HG03558 (cell line): Measurements from ENCODE around the gene SAPCD2.
"Not testable (repeated sequence)": the region's sequence is repeated elsewhere in the genome, so short reads cannot be mapped to it uniquely, and the experiment has no call there.

Experiments used
- ATAC-seq: cut with Tn5 transposase; IDR thresholded peaks from one replicate; pipeline ENCODE4 v1.9.1; 2021; ENCODE audit warnings: moderate number of reproducible peaks; ENCODE audit not compliant: unreplicated experiment; ENCODE audit errors: extremely low read depth

The SAPCD2 gene

GRCh38 chr9:137070201-137070905 lies at the start of gene SAPCD2:
SAPCD2 (minus strand) TSS chr9:137070557; CDS start chr9:137070460, 97 bp downstream.
- ATAC-seq: peak; percentile 39

- not testable (repeated sequence) for ATAC-seq
These were observed 47.8 kb upstream of the SAPCD2 start for GRCh38 chr9:137118092-137118603.

- no peak for ATAC-seq
These were observed 46.9 kb upstream of the SAPCD2 start for GRCh38 chr9:137117269-137117731.

- no peak for ATAC-seq
These were observed 46.4 kb upstream of the SAPCD2 start for GRCh38 chr9:137116728-137117127.

- no peak for ATAC-seq
These were observed 45.7 kb upstream of the SAPCD2 start for GRCh38 chr9:137116027-137116507.

GRCh38 chr9:137115394-137116026 lies 45.2 kb upstream of the SAPCD2 start:
- no peak for ATAC-seq

- ATAC-seq: no peak
These were observed 44.4 kb upstream of the SAPCD2 start, which contains the start of gene DPP7 for GRCh38 chr9:137114613-137115393. DPP7 (minus strand) TSS chr9:137114733; CDS start chr9:137114713, 20 bp downstream.

GRCh38 chr9:137114220-137114612 lies 43.9 kb upstream of the SAPCD2 start:
- no peak for ATAC-seq

GRCh38 chr9:137113385-137114159 lies 43.2 kb upstream of the SAPCD2 start:
- no peak for ATAC-seq

- ATAC-seq: no peak
These were observed 42.4 kb upstream of the SAPCD2 start for GRCh38 chr9:137112564-137113384.

- ATAC-seq: no peak
These were observed 41.6 kb upstream of the SAPCD2 start for GRCh38 chr9:137111788-137112563.

- ATAC-seq: no peak
These were observed 40.8 kb upstream of the SAPCD2 start for GRCh38 chr9:137110911-137111787.

GRCh38 chr9:137110147-137110910 lies 40.0 kb upstream of the SAPCD2 start:
- no peak for ATAC-seq

- ATAC-seq: no peak
These were observed 39.1 kb upstream of the SAPCD2 start for GRCh38 chr9:137109250-137110146.

- ATAC-seq: no peak
These were observed 38.4 kb upstream of the SAPCD2 start for GRCh38 chr9:137108608-137109249.
